Activated effector memory CD4-positive, alpha-beta T cell treated with Interleukin-2 at 50 U/mL for 16 hours (primary cell): Measurements from ENCODE around the gene IRAK1.

ENCODE experiments used
- DNase-seq: peaks from one replicate; pipeline ENCODE4 v3.0.0-alpha.2; 2020

The IRAK1 gene

GRCh38 chrX:154019633-154020528 is at the start of gene IRAK1:
Gene IRAK1 (minus strand): TSS chrX:154019902. CDS start chrX:154019812, 90 bp downstream.
- peak; percentile 46 for DNase-seq

GRCh38 chrX:154068560-154068959 is 48.9 kb upstream of the IRAK1 start:
- DNase-seq, result no peak

GRCh38 chrX:154064637-154065435 is 45.1 kb upstream of the IRAK1 start:
- no peak for DNase-seq

- no peak for DNase-seq
Observed at GRCh38 chrX:154063234-154063633, 43.5 kb upstream of the IRAK1 start.

GRCh38 chrX:154061801-154062200 is 42.1 kb upstream of the IRAK1 start:
- DNase-seq, result no peak

- no peak for DNase-seq
Observed at GRCh38 chrX:154059729-154060245, 40.1 kb upstream of the IRAK1 start.

- DNase-seq, result no peak
Observed at GRCh38 chrX:154059231-154059630, 39.5 kb upstream of the IRAK1 start.

- no peak for DNase-seq
Observed at GRCh38 chrX:154058214-154058997, 38.7 kb upstream of the IRAK1 start.

- no peak for DNase-seq
Observed at GRCh38 chrX:154057791-154058190, 38.1 kb upstream of the IRAK1 start.

- DNase-seq, result no peak
Observed at GRCh38 chrX:154056770-154057241, 37.1 kb upstream of the IRAK1 start.

GRCh38 chrX:154051201-154051810 is 31.6 kb upstream of the IRAK1 start:
- DNase-seq, result peak; percentile 32

- no peak for DNase-seq
Observed at GRCh38 chrX:154050113-154050495, 30.4 kb upstream of the IRAK1 start.

- DNase-seq, result no peak
Observed at GRCh38 chrX:154049209-154050112, 29.8 kb upstream of the IRAK1 start.

GRCh38 chrX:154048398-154048797 is 28.7 kb upstream of the IRAK1 start:
- DNase-seq, result no peak

- no peak for DNase-seq
Observed at GRCh38 chrX:154046940-154047610, 27.4 kb upstream of the IRAK1 start.

GRCh38 chrX:154046031-154046781 is 26.5 kb upstream of the IRAK1 start:
- DNase-seq, result no peak

- no peak for DNase-seq
Observed at GRCh38 chrX:154044091-154044490, 24.4 kb upstream of the IRAK1 start.

GRCh38 chrX:154043003-154043763 is 23.5 kb upstream of the IRAK1 start:
- DNase-seq, result no peak

GRCh38 chrX:154040863-154041262 is 21.2 kb upstream of the IRAK1 start:
- no peak for DNase-seq
